Glutamatergic neuron (in vitro differentiated cells): ENCODE measurements around the gene TRPC4AP. TPM values are rescaled to one million over a fixed set of nuclear protein-coding genes. Genes with fewer than 3 reads are reported as not detected.
A peak's percentile ranks its signal among the peaks of the same experiment; 100 is the strongest.

ENCODE experiments used
- DNase-seq: peaks from one replicate; pipeline ENCODE4 v3.0.0; 2022
- H3K27ac Mint-ChIP-seq: one replicate; pipeline ENCODE4 v1.8.0; 2020; ENCODE audit warnings: mild to moderate bottlenecking, mixed read lengths, inconsistent platforms; ENCODE audit not compliant: unreplicated experiment
- H3K27me3 Mint-ChIP-seq: one replicate; pipeline ENCODE4 v1.8.0; 2020; ENCODE audit warnings: mild to moderate bottlenecking, moderate library complexity, mixed read lengths, inconsistent platforms; ENCODE audit not compliant: unreplicated experiment
- H3K36me3 Mint-ChIP-seq: one replicate; pipeline ENCODE4 v1.8.0; 2020; ENCODE audit warnings: mild to moderate bottlenecking, mixed read lengths, inconsistent platforms; ENCODE audit not compliant: unreplicated experiment
- H3K4me1 Mint-ChIP-seq: one replicate; pipeline ENCODE4 v1.8.0; 2020; ENCODE audit warnings: mild to moderate bottlenecking, low read depth, mixed read lengths, inconsistent platforms; ENCODE audit not compliant: unreplicated experiment
- H3K4me3 Mint-ChIP-seq: one replicate; pipeline ENCODE4 v1.8.0; 2020; ENCODE audit warnings: mild to moderate bottlenecking, mixed read lengths, inconsistent platforms; ENCODE audit not compliant: unreplicated experiment
- H3K9me3 Mint-ChIP-seq: one replicate; pipeline ENCODE4 v1.8.0; 2020; ENCODE audit warnings: mild to moderate bottlenecking, moderate library complexity, mixed read lengths, inconsistent platforms; ENCODE audit not compliant: unreplicated experiment
- CTCF ChIP-seq: fragments of 200-600 bp; sonication (generic); IDR thresholded peaks from one replicate; pipeline ENCODE4 v1.5.0; 2021; ENCODE audit not compliant: partially characterized antibody, unreplicated experiment
- total RNA-seq: library from RNA; stranded (reverse); fragmentation: NEBNext Ultra II Directional; extraction: Animal tissue kit (Norgen Biotek cat#: 25700); gene quantifications from one replicate; pipeline ENCODE4 v1.2.1, GENCODE V29; 2021; ENCODE audit not compliant: unreplicated experiment

TRPC4AP gene
- total RNA-seq, 1 donor from 2014 or later: 67.5 TPM

DNA sequence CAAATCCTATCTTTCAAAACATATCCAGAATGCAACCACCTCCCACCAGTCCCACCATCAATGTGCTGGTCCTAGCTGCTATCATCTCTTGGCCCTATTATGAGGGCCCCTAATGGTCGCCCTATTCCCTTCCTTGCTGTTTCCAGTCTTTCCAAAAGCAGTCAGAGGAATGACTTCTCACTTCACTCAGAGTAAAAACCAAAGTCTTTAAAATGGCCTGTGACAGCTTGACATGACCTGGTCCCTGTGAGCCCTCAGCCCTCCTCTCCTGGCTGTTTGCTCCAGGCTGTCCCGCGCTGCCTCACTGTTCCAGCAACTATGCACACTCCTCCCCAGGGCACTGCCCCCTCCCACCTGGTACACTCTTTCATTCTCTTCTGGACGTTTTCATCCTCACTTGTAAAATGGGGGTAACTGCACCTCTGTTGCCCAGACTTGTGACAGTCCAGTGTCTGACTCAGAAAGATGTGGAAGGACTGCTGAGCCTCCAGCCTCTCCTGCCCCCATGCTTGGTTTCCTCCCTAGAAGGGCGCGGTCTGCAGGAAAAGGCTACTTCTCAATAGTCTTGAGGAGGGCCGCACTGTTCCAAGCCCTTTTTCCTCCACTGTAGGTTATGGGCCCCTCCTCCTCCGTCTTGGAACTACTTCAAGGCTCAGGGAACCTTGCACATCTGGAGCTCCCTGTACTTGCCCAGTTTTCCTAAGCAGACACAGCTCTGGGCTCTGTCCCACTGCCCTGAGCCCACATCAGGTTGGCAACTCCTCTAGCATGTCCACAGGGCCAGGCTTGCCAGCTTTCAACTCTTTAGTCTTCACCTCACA is 72.3 kb downstream of the TRPC4AP start:
- no peak for DNase-seq
- H3K9me3 Mint-ChIP-seq: peaks cover 1% of the 10 kb centered on the region
- peaks cover 13% of the 10 kb centered on the region for H3K4me1 Mint-ChIP-seq
- H3K36me3 Mint-ChIP-seq: no peaks in the 10 kb centered on the region
- H3K4me3 Mint-ChIP-seq: no peak overlapping the region
- peak overlapping the region; percentile 55 for H3K27ac Mint-ChIP-seq
- no peak for TF ChIP-seq CTCF
- no peaks in the 10 kb centered on the region for H3K27me3 Mint-ChIP-seq

- H3K27ac Mint-ChIP-seq: no peak overlapping the region
- no peaks in the 10 kb centered on the region for H3K27me3 Mint-ChIP-seq
- DNase-seq: no peak
- H3K4me3 Mint-ChIP-seq: no peak overlapping the region
- TF ChIP-seq CTCF: no peak
- H3K9me3 Mint-ChIP-seq: peaks cover 3% of the 10 kb centered on the region
- H3K36me3 Mint-ChIP-seq: no peaks in the 10 kb centered on the region
- peaks cover 17% of the 10 kb centered on the region for H3K4me1 Mint-ChIP-seq
Observed at GRCh38 chr20:35018590-35019371, 73.8 kb downstream of the TRPC4AP start.

GRCh38 chr20:35017099-35017835 is 75.3 kb downstream of the TRPC4AP start:
- no peaks in the 10 kb centered on the region for H3K36me3 Mint-ChIP-seq
- TF ChIP-seq CTCF: no peak
- H3K4me1 Mint-ChIP-seq: peaks cover 19% of the 10 kb centered on the region
- H3K4me3 Mint-ChIP-seq: no peak overlapping the region
- H3K9me3 Mint-ChIP-seq: peaks cover 3% of the 10 kb centered on the region
- no peak overlapping the region for H3K27ac Mint-ChIP-seq
- no peak for DNase-seq
- H3K27me3 Mint-ChIP-seq: peaks cover 4% of the 10 kb centered on the region

- TF ChIP-seq CTCF: no peak
- Mint-ChIP-seq H3K4me1 (peaks cover 15% of the 10 kb centered on the region), H3K27ac (peak overlapping the region; percentile 33), H3K9me3 (peaks cover 4% of the 10 kb centered on the region), H3K36me3 (no peaks in the 10 kb centered on the region), H3K27me3 (peaks cover 5% of the 10 kb centered on the region), H3K4me3 (peak overlapping the region; percentile 38)
- peak; percentile 52 for DNase-seq
Observed at GRCh38 chr20:35015863-35016193, 76.8 kb downstream of the TRPC4AP start.
